Esophagus muscularis mucosa (tissue), 4 donors: ENCODE measurements around the gene PPP1R3A. TPM values are rescaled to one million over a fixed set of nuclear protein-coding genes. Genes with fewer than 3 reads are reported as not detected.

ENCODE experiments used
- DNase-seq: peaks from one replicate; pipeline ENCODE4 v3.0.0-alpha.2; 2017; ENCODE audit errors: extremely low spot score
- H3K27ac ChIP-seq, 4 donors: fragments of 200-600 bp; sonication (generic); replicated peaks in 1 of 4; 1 replicate in 3 of 4; 2 replicates in 1 of 4; pipeline ENCODE4 v1.5.1; 2016 to 2019; ENCODE audit warnings: mild to moderate bottlenecking in 1 of 4
- H3K27me3 ChIP-seq, 4 donors: fragments of 200-600 bp; sonication (generic); one replicate each; pipeline versions ENCODE4 v1.5.1 to v1.6.0; 2016 to 2019
- H3K36me3 ChIP-seq, 4 donors: fragments of 200-600 bp; sonication (generic); one replicate each; pipeline ENCODE4 v1.5.1; 2016 to 2019
- H3K4me1 ChIP-seq, 4 donors: fragments of 200-600 bp; sonication (generic); one replicate each; pipeline ENCODE4 v1.5.1; 2016 to 2019
- H3K4me3 ChIP-seq, 4 donors: fragments of 200-600 bp; sonication (generic); 1 replicate in 2 of 4; 2 replicates in 2 of 4; pipeline ENCODE4 v1.5.1; 2016 to 2019; ENCODE audit warnings: mild to moderate bottlenecking in 4 of 4, moderate library complexity in 1 of 4
- H3K9me3 ChIP-seq, 4 donors: fragments of 200-600 bp; sonication (generic); 1 replicate in 3 of 4; 2 replicates in 1 of 4; pipeline ENCODE4 v1.5.1; 2016 to 2019
- CTCF ChIP-seq, 3 experiments: fragments of 200-600 bp in 2 of 3; fragments of 450-650 bp in 1 of 3; sonication (generic) in 2 of 3; IDR thresholded peaks; one replicate each; pipeline ENCODE4 v1.5.1; 2017 to 2019; ENCODE audit warnings: antibody characterized with exemption in 3 of 3, mild to moderate bottlenecking in 2 of 3, moderate library complexity in 1 of 3
- EP300 ChIP-seq: sonication (generic); formaldehyde crosslinking; IDR thresholded peaks from one replicate; pipeline ENCODE4 v1.6.1; 2017; ENCODE audit warnings: antibody characterized with exemption
- POLR2A ChIP-seq: fragments of 450-650 bp; IDR thresholded peaks from one replicate; pipeline ENCODE4 v1.6.1; 2017; ENCODE audit warnings: antibody characterized with exemption, moderate library complexity, mild to moderate bottlenecking, low read depth
- POLR2AphosphoS5 ChIP-seq, 2 donors: sonication (generic); formaldehyde crosslinking; IDR thresholded peaks; one replicate each; pipeline ENCODE4 v1.6.1; 2017; ENCODE audit warnings: antibody characterized with exemption in 2 of 2
- WGBS: methylation state at CpG from one replicate; pipeline ENCODE4 v1.1.5; 2018; 5-methylcytosine and 5-hydroxymethylcytosine counted together
- intact Hi-C: fragments of 100-400 bp; cut with DNase I; formaldehyde crosslinking; loops from one replicate; pipeline ENCODE4 v1.15.1; 2023
- total RNA-seq, 4 donors: library from RNA; depleted of rRNA; stranded (reverse); fragments of >200 nt; gene quantifications; one replicate each; pipeline versions ENCODE4 v1.1.0 to v1.2.1, GENCODE V29; 2016

The PPP1R3A gene
- total RNA-seq, 4 donors from 2014 or later = 0.17 to 0.26 (median 0.17) TPM; not detected in 1

- TF ChIP-seq POLR2A = no peak
- no peak for TF ChIP-seq CTCF (IDR thresholded peaks at IDR 0.05)
- no peak for TF ChIP-seq POLR2AphosphoS5 (IDR thresholded peaks at IDR 0.05)
- TF ChIP-seq EP300 = no peak
- H3K27me3 ChIP-seq = no peaks in the 10 kb centered on the region
- no peaks in the 10 kb centered on the region for H3K36me3 ChIP-seq
- no peak overlapping the region for H3K4me3 ChIP-seq
- DNase-seq = no peak
- no peak overlapping the region for H3K27ac ChIP-seq
- peaks cover 0 to 19% (median 5%) of the 10 kb centered on the region in 4 donors for H3K4me1 ChIP-seq
- WGBS = 72% methylated on average over 2 of the region's 2 CpGs
- H3K9me3 ChIP-seq = no peaks in the 10 kb centered on the region
- intact Hi-C loops = no loop called here
These were observed 28.3 kb downstream of the PPP1R3A start for GRCh38 chr7:113890331-113891030.

DNA sequence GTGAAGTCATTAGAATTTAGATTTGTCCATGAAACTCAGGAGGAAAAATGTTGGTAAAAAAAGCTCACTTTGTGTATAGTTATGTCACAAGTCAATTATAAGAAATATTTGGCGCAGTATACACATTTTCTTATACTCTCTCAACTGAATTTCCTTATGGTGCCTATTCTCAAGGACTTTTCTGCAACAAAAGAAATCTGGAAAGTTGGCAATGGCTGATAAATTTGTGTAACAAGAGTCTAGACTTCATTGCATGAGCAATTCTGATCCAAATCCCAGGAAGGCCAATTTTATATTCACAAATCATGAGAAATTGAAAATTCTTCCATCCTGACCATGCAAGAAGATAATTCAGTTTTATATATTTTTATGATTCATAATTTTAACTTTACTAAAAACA is 35.7 kb downstream of the PPP1R3A start:
- Histone ChIP-seq H3K4me1 (no peaks in the 10 kb centered on the region), H3K27ac (no peak overlapping the region), H3K4me3 (no peak overlapping the region), H3K36me3 (no peaks in the 10 kb centered on the region), H3K27me3 (no peaks in the 10 kb centered on the region), H3K9me3 (no peaks in the 10 kb centered on the region)
- no peak for DNase-seq
- TF ChIP-seq EP300 = no peak
- 84% methylated on average over 1 of the region's 1 CpG for WGBS
- intact Hi-C loops = no loop called here

GRCh38 chr7:113880559-113880958 is 38.2 kb downstream of the PPP1R3A start:
- H3K4me3 ChIP-seq = no peak overlapping the region
- 69% methylated on average over 3 of the region's 3 CpGs for WGBS
- H3K27ac ChIP-seq = no peak overlapping the region
- no peaks in the 10 kb centered on the region for H3K36me3 ChIP-seq
- H3K9me3 ChIP-seq = no peaks in the 10 kb centered on the region
- intact Hi-C loops = no loop called here
- H3K27me3 ChIP-seq = no peaks in the 10 kb centered on the region
- H3K4me1 ChIP-seq = no peaks in the 10 kb centered on the region
- TF ChIP-seq POLR2A = no peak
- no peak for TF ChIP-seq POLR2AphosphoS5 (IDR thresholded peaks at IDR 0.05)
- TF ChIP-seq CTCF (IDR thresholded peaks at IDR 0.05) = no peak
- TF ChIP-seq EP300 = no peak
- DNase-seq = no peak

DNA sequence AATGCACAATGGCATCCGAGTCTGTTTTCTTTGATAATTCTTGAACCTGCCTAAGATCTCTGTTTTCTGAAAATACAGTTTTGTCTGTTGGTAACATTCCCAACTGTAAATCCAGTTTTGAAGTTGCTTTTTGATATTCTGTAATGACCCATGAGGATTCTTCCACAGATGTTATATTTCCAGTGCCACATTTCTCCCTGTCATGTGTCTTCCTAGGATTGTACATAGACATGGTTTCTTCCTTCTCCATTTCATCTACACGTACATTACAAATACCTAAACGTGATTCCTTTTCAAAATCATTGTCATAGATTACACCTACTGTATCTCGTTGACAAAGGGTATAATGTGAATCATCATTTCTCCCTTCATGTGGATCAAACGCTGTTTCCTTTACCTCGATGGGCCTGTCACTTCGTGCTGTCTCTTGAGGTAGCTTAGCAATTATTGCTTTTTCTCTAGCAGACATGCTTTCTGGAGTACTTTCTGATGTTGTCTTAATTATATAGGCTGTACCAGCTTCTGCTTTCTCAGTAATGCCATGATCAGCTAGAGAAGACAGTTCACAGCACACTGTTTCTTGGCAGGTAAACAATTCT is 40.3 kb downstream of the PPP1R3A start:
- H3K4me1 ChIP-seq = no peaks in the 10 kb centered on the region
- no peak overlapping the region for H3K27ac ChIP-seq
- no peaks in the 10 kb centered on the region for H3K27me3 ChIP-seq
- no peak for DNase-seq
- no peaks in the 10 kb centered on the region for H3K36me3 ChIP-seq
- TF ChIP-seq CTCF (IDR thresholded peaks at IDR 0.05) (no peak), POLR2AphosphoS5 (IDR thresholded peaks at IDR 0.05) (no peak), POLR2A (no peak), EP300 (no peak)
- WGBS = 64% methylated on average over 7 of the region's 7 CpGs
- no peak overlapping the region for H3K4me3 ChIP-seq
- intact Hi-C loops = no loop called here
- H3K9me3 ChIP-seq = no peaks in the 10 kb centered on the region

DNA sequence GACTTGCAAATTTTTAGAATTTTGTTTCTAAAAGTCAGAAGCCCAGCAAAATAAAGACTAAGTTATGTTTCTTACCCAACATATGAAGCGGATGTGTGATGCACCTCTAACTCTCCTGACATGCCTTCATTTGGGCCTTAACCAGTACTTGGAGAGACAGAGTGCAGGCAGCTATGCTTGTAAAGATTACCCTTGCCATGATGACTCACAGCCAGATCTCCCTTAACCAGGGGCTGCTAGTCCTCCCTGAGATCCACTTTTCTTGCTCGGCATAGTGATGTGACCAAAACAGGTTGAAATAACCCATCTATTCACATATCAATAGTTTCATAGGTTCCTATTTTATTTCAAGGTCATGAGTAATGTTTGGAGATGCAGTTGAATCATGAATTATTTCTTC is 43.6 kb downstream of the PPP1R3A start:
- Histone ChIP-seq H3K4me3 (no peak overlapping the region), H3K4me1 (no peaks in the 10 kb centered on the region), H3K36me3 (no peaks in the 10 kb centered on the region), H3K27ac (no peak overlapping the region), H3K9me3 (no peaks in the 10 kb centered on the region), H3K27me3 (no peaks in the 10 kb centered on the region)
- no peak for DNase-seq
- 80% methylated on average over 2 of the region's 2 CpGs for WGBS
- TF ChIP-seq EP300 (no peak), POLR2A (no peak)
- intact Hi-C loops = no loop called here
